GM06990 (cell line): ENCODE data around the gene SH3PXD2A.

Source experiments
- DNase-seq: peaks from one replicate; pipeline ENCODE4 v3.0.0-alpha.2; 2011; ENCODE audit not compliant: insufficient read length; ENCODE audit errors: extremely low read depth
- H3K27me3 ChIP-seq: replicated peaks from 2 replicates; pipeline ENCODE4 v1.6.0; 2011; ENCODE audit warnings: low read length; ENCODE audit not compliant: control insufficient read depth, insufficient read depth
- H3K36me3 ChIP-seq: 2 replicates; pipeline ENCODE4 v1.5.1; 2011; ENCODE audit warnings: low read length; ENCODE audit not compliant: control insufficient read depth, insufficient read depth
- H3K4me3 ChIP-seq: replicated peaks from 2 replicates; pipeline ENCODE4 v1.5.1; 2011; ENCODE audit warnings: low read depth, mild to moderate bottlenecking, control low read depth, low read length
- TF ChIP-seq, protein P1 (sequence below): IDR thresholded peaks from 2 replicates; pipeline ENCODE4 v1.5.1; 2011; ENCODE audit warnings: low read length, control low read depth, mild to moderate bottlenecking, inconsistent platforms; ENCODE audit not compliant: insufficient read depth, poor library complexity, severe bottlenecking

Gene SH3PXD2A

DNA sequence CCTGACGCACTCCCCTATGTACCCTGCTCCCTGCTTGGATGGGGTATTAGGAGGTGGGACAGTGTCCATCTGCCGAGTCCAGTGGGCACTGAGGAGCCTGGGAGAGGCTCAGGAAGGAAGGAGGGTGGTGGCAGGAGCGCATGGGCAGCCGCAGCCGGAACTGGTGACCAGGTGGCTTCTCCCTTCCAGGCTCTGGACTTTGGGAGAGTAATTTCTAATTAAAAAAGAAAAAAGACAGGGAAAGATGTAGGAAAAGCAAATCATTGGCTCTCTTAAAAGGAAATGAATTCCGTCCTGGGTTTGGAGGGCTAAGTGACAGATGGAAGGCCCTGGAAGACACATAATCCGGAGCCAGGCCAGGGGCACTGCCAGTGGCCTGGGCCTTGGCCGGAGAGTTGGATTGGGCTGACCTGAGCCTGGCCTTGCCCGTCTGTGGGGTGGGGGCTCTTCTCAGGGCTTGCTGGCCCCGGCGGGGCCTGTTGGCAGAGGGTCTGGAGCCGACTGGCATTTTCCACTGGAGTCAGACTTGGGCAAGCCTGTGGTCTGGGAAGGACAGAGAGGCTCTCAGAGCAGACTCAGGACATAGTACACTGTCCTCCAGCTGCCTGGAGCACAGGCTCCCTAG lies 298.9 kb downstream of the SH3PXD2A start:
- peaks cover 5% of the 10 kb centered on the region; the same call in 1 of the 2 replicates for H3K27me3 ChIP-seq
- TF ChIP-seq, protein P1, sequence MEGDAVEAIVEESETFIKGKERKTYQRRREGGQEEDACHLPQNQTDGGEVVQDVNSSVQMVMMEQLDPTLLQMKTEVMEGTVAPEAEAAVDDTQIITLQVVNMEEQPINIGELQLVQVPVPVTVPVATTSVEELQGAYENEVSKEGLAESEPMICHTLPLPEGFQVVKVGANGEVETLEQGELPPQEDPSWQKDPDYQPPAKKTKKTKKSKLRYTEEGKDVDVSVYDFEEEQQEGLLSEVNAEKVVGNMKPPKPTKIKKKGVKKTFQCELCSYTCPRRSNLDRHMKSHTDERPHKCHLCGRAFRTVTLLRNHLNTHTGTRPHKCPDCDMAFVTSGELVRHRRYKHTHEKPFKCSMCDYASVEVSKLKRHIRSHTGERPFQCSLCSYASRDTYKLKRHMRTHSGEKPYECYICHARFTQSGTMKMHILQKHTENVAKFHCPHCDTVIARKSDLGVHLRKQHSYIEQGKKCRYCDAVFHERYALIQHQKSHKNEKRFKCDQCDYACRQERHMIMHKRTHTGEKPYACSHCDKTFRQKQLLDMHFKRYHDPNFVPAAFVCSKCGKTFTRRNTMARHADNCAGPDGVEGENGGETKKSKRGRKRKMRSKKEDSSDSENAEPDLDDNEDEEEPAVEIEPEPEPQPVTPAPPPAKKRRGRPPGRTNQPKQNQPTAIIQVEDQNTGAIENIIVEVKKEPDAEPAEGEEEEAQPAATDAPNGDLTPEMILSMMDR: no peak

DNA sequence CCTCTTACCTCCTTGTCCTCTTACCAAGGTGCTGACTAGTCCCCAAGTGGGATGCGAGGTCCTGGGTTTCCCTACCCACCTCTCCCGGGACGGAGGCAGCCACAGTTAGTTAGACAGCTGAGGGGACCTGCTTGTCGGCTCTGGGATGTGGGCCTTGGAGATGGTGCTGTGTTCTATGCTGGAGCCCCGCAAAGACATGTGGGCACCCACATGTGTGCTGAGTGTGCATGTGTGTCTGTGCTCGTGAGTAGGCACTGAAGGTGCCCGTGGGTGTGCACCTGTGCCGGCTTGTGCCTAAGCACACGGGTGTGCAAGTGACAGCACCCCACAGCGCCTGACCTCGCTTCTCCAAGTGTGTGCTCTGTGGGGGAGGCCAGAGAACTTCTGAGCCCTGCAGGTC lies 299.7 kb downstream of the SH3PXD2A start:
- H3K27me3 ChIP-seq: peaks cover 5% of the 10 kb centered on the region; the same call in 1 of the 2 replicates
- TF ChIP-seq, protein P1: no peak
- H3K4me3 ChIP-seq: no peak overlapping the region
- H3K36me3 ChIP-seq: no peaks in the 10 kb centered on the region
- DNase-seq: no peak

More for the DNA sequence above, 298.9 kb downstream of the SH3PXD2A start:
- H3K36me3 ChIP-seq: no peaks in the 10 kb centered on the region
- DNase-seq: no peak
- no peak overlapping the region for H3K4me3 ChIP-seq

DNA sequence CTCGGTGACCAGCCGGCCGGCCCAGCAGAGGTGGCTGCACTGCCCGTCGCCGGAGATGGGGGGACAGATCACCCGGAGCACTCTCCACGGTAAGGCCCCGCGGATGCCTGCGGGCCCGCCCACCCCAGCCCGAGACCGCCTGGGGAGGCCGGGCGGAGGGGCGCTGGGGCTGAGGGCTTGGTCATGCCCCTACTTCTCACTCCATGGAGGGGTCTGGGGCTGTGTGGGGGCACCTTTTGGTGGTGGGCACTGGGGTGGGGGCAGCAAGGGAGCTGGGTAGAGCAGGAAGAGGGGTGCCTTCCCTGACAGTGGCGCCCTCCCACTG lies 300.1 kb downstream of the SH3PXD2A start:
- Histone ChIP-seq H3K27me3 (peaks cover 5% of the 10 kb centered on the region; the same call in 1 of the 2 replicates), H3K4me3 (no peak overlapping the region), H3K36me3 (no peaks in the 10 kb centered on the region)
- DNase-seq: no peak
- TF ChIP-seq, protein P1: no peak

DNA sequence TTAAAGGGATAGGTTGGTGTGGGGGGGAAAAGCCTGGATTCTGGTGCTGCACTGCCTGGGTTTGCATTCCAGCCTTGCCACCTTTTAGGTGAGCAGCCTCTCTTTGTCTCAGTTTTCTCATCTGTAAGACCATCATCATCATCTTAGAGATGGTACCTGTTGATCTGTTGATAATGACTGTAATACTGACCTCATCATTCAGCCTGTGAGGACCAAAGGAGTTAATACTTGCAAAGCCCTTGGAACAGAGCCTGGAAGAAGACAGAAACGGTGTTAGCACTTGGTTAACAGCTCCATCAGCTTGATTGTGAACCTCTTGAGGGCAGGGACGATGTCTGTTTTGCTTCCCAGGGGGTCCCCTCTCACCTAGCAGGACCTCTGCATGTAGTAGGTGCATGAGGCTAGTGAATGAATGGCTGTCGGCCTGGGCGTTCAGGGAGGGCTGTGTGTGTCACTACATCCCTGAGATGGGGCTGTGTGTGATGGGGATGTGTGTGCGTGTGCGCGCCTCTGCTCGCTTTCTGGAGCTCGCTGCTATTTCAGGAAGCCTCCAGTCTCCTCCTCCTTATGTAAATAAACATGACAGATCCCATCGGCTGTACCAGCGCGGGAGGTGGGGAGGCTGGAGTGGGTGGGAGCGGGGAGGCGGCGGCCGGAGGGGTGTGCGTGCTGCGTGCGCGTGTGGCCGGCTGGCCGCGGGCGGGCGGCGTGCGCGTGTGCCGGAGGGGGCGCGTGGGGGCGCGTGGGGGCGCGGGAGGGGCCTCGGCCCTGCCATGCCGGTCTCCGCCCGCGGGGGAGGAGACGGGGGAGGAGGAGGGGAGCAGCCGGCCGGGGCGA lies 300.7 kb downstream of the SH3PXD2A start:
- Histone ChIP-seq H3K27me3 (peaks cover 2% of the 10 kb centered on the region; the same call in 1 of the 2 replicates), H3K4me3 (no peak overlapping the region)
- no peak for DNase-seq

DNA sequence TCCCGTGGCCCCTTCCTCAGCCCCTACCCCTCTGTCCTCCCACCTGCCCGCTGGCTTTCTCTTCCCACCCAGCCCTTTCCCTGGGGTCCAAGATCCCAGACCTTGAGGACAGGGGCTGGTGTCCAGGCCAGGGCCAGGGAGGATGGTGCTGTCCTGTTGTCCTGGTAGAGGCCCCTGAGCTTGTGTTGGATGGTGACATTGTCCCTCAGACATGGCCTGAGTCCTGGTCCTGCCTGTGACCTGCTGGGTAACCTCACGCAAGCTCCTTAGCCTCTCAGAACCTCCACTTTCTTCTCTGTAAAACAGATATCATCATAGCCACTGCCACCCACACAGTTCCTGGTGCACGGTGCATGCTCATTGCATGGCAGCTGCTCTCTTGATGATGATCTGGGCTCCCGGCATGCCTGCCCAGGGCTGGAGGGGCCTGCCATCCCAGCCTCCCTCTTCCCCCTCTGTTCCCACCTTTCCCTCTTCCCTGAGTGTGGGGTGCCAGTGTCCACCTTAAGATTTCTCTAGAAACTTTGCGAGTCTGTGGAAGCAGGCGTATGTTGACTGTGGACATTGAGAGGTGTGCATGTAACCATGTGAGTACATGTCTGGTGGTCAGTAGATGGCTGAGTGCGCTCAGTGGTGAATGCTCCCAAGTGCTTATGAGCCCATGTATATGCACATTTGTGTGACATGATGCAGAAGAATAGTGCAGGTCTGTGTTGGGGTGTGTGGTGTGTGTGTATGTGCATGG lies 301.5 kb downstream of the SH3PXD2A start:
- DNase-seq: no peak
- H3K4me3 ChIP-seq: no peak overlapping the region
- TF ChIP-seq, protein P1: no peak
- no peaks in the 10 kb centered on the region for H3K36me3 ChIP-seq
- peaks cover 2% of the 10 kb centered on the region; the same call in 1 of the 2 replicates for H3K27me3 ChIP-seq

More for the DNA sequence above, 300.7 kb downstream of the SH3PXD2A start:
- H3K36me3 ChIP-seq: no peaks in the 10 kb centered on the region
- TF ChIP-seq, protein P1: no peak
